Glomerular visceral epithelial cell (primary cell): ENCODE data around the gene SDHB.

Experiments
- DNase-seq: peaks from one replicate; pipeline ENCODE4 v3.0.0-alpha.2; 2016; ENCODE audit errors: extremely low spot score

SDHB gene

DNA sequence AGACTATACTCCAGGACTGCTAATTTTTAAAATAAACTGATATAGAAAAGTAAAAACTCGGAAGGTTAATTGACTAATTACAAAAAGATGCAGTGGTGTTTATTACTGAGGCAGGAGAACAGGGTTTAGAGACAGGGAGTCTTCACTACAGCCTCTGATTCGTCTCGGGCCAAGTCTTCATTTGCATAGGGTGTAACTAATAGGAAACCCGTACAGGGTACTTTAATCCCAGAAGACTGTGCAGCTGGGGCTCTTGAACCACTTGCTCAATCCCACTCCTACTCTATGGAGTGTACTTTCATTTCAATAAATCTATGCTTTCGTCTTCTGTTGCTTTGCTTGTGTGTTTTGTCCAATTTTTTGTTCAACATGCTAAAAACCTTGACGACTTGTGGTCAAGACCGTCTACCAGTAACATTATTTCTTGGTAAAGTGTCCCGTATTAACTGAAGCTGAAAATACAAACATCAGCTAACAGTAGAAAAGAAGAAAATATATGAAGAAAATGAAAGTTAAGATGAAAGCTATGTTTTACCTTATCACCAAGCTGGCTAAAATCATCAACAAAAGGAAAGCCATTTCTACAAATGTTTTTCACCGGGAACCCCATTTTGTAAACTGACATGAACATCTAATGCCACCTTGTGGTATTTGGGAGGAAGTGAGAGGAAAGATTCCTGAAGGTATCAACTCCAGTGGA, 8.0 kb downstream of the SDHB start:
- peak; percentile 62 for DNase-seq

DNA sequence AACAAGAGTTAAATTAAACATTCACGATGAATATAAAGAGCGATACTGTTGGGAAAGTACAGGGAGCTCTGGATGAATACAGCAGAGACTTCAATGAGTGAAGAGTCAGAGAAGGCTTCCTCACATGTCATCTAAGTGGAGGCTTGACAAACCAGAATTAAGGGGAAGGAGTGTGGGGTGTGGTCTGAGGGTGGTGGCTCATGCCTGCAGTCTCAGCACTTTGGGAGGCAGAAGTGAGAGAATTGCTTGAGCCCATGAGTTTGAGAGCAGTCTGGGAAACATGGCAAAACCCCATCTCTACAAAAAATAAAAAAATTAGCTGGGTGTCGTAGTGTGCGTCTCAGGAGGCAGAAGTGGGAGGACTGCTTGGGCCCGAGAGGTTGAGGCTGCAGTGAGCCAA, 8.7 kb downstream of the SDHB start:
- no peak for DNase-seq

DNA sequence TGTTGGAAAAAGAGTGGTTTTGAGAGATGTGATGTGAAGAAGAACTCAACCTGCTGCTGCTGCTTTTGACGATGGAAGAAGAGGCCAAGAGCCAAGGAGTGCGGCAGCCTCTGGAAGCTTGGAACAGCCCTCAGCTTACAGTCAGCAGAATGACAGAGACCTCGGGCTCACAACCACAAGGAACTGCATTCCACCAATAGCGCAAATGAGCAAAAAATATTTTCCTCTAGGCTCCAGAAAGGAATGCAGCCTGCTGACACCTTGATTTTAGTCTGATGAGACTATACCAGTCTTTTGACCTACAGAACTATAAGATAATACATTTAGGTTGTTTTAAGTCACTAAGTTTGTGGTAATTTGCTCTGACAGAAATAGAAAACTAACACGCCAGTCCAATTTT, 10.2 kb downstream of the SDHB start:
- DNase-seq, result no peak

DNA sequence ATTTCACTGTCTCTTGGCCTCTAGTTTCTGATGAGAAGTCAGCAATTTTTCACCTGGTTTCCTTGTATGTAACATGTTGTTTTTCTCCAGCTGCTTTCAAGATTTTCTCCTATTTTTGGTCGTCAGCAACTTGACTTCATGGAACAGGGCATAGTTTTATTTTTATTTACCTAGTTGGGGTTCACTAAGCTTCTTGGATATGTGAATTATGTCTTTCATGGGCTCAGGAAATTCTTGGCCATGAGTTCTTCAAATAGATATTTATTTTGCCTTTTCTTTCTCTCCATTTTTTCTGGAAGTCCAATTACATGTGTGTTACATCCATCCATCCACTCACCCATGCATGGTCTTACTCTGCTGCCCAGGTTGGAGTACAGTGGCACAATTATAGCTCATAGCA, 13.7 kb downstream of the SDHB start:
- DNase-seq, result no peak

DNA sequence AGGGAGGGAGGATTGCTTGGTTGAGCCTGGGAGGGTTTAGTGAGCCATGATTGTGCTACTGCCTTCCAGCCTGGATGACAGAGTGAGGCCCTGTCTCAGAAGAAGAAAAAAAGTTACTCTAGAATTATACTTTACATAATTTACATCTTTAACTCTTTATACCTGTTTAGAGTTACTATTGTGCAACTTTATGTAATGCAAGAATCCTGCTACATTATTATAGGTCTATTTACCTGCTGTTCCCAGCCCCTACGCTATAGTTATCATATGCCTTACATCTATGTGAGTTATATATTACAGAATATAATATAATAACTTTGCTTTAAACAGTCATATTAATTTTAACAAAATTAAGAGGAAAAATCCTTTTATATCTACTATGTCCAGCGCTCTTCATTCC, 14.3 kb downstream of the SDHB start:
- DNase-seq, result no peak

DNA sequence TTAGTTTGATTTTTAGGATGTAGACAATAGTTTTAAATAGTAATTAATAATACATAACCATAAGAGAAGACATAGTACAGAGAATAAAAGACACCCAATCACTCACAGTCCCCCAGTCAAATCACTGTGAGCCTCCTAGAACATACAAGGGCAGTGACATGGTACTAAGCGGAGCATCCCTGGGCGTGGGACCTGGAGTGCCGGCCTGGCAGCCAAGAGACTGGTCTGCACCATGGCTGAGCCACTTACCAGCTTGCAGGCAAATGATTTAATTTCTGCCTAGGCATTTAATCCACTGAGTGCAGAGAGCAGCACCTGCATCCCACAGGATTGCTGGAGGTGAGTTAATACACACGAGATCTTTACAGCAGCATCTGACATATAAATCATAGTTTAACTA, 20.4 kb downstream of the SDHB start:
- DNase-seq, result no peak

DNA sequence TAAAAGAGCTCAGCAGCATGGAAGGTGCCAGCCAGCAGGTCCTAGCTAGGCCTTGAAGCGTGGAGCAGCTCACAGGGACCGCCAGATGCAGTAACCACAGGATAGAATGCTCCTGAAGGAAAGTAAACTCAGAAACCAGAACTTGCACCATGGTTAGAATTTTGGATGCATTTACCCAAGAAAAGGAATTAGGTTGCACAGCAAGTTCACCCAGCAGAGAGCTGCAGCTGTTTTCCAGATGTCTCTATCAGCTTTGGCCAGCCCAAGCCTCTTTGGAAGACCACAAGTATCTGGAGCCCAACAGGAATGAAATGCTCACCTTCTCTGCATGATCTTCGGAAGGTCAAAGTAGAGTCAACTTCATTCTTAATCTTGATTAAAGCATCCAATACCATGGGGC, 21.1 kb downstream of the SDHB start:
- no peak for DNase-seq

DNA sequence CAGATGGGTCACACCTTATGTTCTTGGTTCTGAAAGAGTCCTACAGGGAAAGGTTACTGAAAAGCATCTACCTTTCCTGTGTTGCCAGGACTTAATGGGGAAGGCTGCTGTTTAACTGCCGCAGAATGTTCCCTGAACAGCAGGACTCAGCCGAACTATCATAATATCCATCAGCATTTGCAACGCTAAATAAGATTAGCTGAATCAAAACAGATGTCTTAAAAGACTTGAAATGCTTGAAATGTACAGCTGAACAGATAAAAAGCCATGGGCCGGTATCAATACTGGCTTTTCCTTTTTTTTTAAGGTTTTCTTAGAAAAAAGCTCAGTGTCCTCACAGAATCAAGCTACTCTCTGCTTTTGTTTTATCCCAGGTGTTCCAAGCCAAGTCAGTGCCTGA, 22.4 kb downstream of the SDHB start:
- DNase-seq, result no peak

DNA sequence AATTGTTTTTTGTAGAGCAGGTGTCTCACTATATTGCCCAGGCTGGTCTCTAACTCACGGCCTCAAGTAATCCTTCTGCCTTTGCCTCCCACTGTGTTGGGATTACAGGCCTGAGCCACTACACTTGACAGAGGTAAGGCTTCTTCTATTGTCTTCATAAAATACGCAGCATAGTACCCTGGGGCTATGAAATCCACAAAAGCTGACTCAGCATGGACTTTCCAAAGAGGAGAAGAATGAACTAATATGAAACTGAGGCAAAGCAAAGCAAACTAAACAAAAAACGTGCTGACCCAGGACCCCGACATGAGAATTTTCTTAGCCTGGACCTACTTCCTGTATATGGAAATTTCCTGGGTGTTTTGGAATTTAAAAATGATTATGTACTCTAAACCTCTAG, 23.6 kb downstream of the SDHB start:
- DNase-seq, result no peak

DNA sequence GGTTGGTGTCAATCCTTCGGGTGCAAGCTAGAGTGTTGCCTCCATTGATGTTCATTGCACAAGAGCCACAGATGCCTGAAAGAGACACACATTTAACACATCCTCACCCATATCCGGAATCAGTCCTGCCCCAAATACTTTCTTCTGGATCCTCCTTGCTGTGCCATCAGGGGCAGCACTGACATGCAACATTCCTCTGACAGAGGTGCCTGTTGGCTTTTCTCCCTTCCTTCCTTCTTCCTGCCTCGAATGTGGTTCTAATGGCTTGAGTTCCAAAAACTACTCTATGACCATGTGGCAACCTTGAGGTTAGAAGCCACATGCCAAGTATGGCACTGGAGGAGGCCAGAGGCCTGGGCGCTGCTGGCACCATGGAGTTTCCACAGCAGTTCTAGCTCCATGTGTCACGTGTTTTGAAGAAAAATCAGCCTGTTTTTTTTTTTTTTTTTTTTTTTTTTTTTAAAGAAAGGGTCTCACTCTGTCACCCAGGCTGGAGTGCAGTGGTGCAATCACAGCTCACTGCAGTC, 25.1 kb downstream of the SDHB start:
- no peak for DNase-seq

DNA sequence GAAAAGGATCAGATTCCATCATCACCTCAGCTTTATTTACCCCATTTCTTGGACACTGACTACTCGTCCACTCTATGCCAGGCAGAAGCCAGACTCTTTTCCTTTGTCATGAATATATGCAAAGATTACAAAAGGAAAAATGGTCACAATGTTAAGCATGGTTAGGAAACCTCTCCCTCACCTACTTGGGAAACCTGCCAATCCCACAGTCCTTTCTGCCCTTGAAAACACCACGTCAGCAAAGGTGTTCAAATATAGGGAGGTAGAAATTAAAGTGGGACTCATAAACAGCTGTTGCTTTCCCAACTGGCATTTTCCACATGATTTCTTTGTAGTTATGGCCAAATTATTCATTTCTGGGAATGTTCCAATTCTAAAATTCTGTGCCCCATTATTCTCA, 25.9 kb downstream of the SDHB start:
- no peak for DNase-seq

DNA sequence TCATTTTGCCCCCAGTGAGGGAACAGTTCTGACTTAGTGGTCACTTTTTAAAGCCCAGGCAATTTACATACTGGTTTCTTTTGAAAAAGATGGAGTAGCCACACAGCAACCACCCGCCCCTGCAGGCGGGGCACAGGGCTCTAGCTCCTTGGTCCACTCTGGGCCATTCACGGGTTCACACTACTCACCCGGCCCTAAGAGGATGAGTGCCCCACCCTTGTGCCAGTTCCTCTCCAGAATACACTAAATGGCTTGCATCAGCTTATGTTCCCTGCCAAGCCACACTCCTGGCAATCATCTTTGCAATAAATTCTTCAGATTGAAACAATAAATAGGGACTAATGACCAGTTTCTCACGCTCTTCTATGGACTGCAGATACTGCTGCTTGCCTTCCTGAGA, 26.4 kb downstream of the SDHB start:
- no peak for DNase-seq

DNA sequence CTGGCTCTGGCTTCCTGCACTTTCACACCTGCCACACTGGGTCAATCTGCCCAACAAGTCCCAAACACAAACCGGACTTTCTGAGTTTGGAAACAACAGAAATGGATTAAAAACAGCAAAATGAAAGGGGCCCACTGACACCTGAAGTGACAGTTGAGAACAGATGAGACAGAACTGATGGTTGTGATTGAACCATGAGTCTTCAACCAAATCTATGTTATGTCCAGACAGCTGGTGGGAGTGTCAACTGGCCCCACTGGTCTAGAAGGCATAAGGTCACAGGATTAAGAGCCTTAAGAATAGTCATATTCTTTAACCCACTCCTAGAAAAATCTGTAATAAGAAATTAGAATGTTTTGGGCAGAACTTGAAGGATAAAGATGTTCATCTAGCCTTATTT, 29.1 kb downstream of the SDHB start:
- DNase-seq, result no peak

DNA sequence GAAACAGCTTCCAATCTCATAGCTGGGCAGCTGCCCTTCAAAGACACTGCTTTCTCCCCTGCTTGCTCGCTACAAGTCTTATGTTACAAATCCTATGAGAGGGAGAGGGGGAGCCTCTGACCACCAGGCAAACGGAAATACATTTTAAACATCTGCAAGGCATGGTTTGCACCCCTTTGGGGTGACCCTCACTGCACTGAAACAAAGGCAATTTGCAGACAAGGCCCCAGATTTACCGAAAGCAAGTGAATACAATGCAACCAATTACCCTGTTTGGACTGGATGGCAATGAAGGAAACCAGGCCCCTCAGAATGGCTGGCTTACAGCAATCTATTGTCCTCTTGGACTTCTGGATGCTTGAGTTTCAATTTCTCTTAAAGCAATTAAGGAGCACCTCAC, 30.3 kb downstream of the SDHB start:
- no peak for DNase-seq

DNA sequence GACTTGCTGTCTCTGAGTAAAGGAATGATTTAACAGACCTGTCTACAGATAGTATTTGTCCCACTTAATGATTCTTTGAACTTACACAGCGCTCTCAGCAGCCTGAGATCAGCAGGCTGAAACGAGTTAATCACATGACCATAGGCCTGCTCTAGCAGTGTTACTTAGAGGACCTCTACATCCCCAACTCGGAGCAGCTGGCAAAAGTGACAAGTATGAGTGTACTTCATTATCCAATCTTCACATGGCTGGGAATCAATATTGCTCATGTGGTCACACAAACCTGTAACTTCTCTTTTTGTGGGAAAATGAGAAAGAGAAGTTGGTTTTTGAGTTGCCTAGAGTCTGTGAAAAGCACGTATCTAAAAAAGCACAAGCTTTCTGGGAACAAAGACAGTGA, 30.7 kb downstream of the SDHB start:
- no peak for DNase-seq

DNA sequence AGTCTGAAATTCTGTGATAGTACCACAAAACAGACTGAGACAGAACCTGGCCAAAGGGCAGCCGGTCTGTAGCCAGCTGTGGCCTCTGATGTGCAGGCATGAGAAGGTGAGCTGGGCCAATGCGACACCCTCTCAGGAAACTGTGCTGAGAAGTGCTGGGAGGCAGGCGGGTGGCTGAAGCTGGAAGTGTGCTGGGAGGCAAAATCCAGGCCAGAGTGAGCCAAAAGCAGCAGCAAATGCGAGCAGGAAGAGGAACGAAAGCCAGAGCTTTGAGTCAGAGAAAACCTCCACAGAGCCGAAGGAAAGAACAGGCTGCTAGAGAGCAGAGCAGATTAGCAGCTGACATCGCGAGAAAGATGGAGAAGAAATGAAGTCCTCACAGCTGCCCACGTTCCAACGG, 31.9 kb downstream of the SDHB start:
- no peak for DNase-seq

DNA sequence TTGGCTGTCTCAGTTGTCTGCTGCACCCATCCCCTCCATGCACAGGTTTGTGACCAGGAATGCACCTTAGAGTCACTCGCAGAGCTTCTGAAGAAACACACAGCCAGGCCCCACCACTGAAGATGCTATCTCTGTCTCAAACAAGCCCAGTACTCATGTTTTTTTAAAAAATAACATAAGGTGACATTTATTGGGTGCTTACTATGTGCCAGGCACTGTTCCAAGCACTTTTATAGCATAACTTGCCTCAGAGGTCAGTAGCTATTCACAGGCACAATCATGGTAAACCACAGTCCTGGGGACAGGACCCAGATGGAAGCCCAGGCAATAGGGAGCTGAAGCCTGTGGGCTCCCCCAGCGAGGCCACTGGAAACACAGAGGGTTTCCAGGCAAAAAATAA, 33.3 kb downstream of the SDHB start:
- no peak for DNase-seq

DNA sequence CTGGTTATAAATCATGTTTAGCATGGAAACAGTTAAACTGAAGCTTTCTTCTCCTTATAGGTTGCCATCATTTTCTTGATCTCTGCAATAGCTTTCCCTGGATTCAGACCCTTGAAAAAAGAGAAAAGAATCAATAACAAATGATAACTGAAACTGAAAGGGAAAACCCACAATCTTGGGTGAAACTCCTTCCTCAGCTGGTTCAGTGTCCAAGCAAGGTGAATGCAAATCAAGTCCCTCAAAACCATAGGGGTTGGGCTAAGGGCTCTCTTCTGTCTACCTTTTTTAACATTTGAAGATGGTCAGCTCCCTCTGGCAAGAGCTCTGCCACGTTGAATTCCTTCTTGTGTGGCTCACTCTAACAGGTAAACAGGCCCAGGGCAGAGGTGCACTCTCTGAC, 35.0 kb downstream of the SDHB start:
- DNase-seq, result no peak

DNA sequence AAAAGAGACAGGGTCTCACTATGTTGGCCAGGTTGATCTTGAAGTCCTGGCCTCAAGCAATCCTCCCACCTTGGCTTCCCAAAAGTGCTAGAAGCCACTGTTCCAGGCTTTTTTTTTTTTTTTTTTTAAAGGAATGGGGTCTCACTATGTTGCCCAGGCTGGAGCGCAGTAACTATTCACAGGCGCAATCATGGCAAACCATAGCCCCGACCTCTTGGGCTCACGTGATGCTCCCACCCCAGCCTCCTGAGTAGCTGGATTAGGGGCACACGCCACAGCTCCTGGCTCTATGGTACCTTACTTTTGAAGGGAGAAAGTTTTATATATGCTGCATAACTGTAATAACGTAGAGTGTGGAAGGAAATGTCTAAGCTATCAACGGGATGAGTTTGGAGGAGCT, 36.4 kb downstream of the SDHB start:
- no peak for DNase-seq

DNA sequence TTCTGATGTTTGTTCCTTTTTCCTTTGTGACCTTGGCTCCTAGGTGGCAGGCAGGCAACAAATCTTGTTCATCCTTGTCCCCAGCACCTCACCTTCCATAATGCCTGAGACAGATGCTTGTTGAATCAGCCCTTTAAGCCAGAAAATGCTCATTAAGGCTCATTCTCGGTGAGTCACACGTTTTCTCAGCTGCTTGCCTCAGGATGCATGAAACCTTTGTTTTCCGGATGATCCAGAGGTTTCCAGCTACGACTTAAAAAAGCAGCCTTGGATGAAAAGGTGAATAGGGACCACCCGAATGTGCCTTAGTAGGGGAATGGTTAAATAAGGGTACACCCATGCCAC, 37.5 kb downstream of the SDHB start:
- peak; percentile 54 for DNase-seq

DNA sequence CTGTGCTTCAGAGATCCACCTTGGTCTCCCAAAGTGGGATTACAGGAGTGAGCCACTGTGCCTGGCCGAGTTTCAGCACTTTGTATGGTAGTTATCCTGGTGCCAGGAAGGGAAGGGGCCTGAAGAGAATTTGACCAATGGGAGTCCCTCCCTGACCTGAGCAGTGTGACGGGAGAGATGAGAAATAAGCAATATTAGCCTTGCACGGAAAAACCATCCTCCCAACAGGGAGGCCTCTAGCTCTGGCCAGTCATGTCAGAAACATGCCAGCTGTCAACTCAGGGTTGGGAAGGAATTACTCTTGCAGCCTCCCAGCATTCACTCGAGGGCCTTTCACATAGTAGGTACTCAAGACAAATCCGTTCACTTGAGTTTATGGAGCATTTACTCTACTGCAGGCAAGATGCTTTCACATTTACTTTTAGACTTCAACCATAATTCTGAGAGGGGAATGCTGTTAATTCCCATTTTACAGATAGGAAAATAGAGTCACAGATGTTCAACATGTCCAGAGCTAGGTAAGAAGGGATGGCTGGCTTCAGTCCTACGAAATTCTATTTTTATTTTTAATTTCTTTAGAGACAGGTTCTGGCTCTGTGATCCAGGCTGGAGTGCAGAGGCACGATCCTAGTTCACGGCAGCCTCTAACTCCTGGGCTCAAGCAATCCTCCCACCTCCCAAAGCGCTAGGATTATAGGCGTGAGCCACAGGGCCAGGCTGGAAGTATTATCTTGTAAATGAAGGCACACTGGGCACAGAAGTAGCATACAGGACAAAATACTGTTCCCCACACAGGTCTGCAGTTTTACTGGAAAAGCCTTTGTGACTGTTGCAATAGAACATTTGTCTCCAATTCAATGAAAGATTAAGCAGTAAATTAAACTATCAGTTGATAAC, 38.9 kb downstream of the SDHB start:
- DNase-seq, result no peak

DNA sequence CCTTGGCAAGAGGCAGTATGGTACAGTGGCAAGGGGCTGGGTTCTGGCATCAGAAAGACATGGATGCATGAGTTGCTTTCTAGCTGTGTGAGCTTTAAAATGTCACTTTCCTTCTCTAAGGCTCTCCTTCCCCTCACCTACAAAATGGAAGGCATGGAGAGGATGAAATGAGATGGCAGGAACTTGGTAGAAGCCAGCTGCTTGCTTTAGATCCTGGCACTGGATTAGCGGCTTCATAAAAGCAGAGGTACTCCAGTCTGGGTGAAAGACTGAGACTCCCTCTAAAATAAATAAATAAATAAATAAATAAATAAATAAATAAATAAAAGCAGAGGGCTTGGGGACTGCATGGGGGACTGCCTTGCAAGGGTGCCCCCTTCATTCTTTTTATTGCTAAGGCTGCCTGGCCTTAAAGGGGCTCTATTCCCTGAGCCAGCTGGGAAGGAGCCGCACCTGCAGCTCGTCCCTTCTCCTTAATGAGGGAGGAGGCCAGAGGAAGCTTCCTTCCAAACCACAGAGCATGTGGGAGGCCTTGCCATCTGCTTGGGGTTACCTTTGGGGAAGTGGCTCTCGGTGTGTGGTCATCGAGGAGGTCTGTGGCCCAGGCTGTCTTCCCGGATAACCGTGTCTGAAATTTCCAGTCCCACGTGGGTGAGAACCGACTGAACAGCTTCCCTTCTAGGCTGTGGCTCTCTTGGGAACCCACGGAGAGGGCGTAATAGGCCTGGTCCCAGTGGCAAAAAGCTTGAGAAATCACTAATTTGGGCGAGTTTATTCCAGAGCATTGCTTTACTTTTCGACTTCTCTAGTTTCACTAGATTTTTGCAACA, 40.1 kb downstream of the SDHB start:
- peak; percentile 89 for DNase-seq
